PC-3 (cell line): ENCODE results near the gene MCM9.

ENCODE experiments used
- CTCF ChIP-seq: fragments of 300-600 bp; sonication (generic); conservative IDR thresholded peaks from 2 replicates; pipeline ENCODE4 v1.5.1; 2017; ENCODE audit warnings: antibody characterized with exemption, low read depth, mild to moderate bottlenecking, low read length
- EZH2phosphoT487 ChIP-seq: fragments of 300-600 bp; sonication (generic); IDR thresholded peaks from 2 replicates; pipeline ENCODE4 v1.6.1; 2018; ENCODE audit warnings: mild to moderate bottlenecking, antibody characterized with exemption, low read length, borderline replicate concordance

GRCh38 chr6:118931436-118931835 is 3.5 kb downstream of the MCM9 start:
- TF ChIP-seq CTCF (no peak), EZH2phosphoT487 (no peak)
